HL-60 (cell line): ENCODE measurements around the gene VAX1.
"Not testable (repeated sequence)": the region's sequence is repeated elsewhere in the genome, so short reads cannot be mapped to it uniquely, and the experiment has no call there.

ENCODE experiments used
- DNase-seq, 2 experiments: peaks; one replicate each; pipeline ENCODE4 v3.0.0-alpha.2; 2010 to 2020; ENCODE audit warnings: low read depth in 1 of 2, low spot score in 1 of 2
- H3K27ac ChIP-seq: fragments of 250-450 bp; sonication (Bioruptor Pico); replicated peaks from 2 replicates; pipeline ENCODE4 v1.5.1; 2020; ENCODE audit warnings: mild to moderate bottlenecking, moderate library complexity
- H3K27me3 ChIP-seq: fragments of 250-450 bp; sonication (Bioruptor Pico); 2 replicates; pipeline ENCODE4 v1.5.1; 2021; ENCODE audit warnings: mild to moderate bottlenecking, moderate library complexity; ENCODE audit not compliant: insufficient read depth, poor library complexity, severe bottlenecking
- H3K4me3 ChIP-seq: replicated peaks from 2 replicates; pipeline ENCODE4 v1.5.1; 2011; ENCODE audit warnings: mild to moderate bottlenecking, control low read depth, low read length; ENCODE audit not compliant: insufficient read depth
- CTCF ChIP-seq: IDR thresholded peaks from one replicate; pipeline ENCODE4 v1.5.1; 2011; ENCODE audit warnings: low read length, control low read depth, inconsistent platforms; ENCODE audit not compliant: insufficient read depth
- GABPA ChIP-seq: IDR thresholded peaks from 2 replicates; pipeline ENCODE4 v1.6.1; 2012; ENCODE audit warnings: low read depth
- POLR2AphosphoS5 ChIP-seq: IDR thresholded peaks from 2 replicates; pipeline ENCODE4 v1.6.1; 2012; ENCODE audit warnings: low read depth
- REST ChIP-seq: IDR thresholded peaks from 2 replicates; pipeline ENCODE4 v1.6.1; 2012; ENCODE audit warnings: low read depth; ENCODE audit not compliant: insufficient replicate concordance
- SPI1 ChIP-seq: IDR thresholded peaks from 2 replicates; pipeline ENCODE4 v1.6.1; 2012; ENCODE audit warnings: low read depth, mild to moderate bottlenecking, borderline replicate concordance

The VAX1 gene

GRCh38 chr10:117092386-117092785 is 45.7 kb downstream of the VAX1 start:
- H3K27me3 ChIP-seq = no peaks in the 10 kb centered on the region
- TF ChIP-seq GABPA = no peak
- no peak for TF ChIP-seq CTCF
- TF ChIP-seq SPI1 = no peak
- no peak for TF ChIP-seq POLR2AphosphoS5
- TF ChIP-seq REST = no peak

GRCh38 chr10:117090834-117091233 is 47.2 kb downstream of the VAX1 start:
- TF ChIP-seq CTCF = no peak
- TF ChIP-seq POLR2AphosphoS5 = no peak
- no peak for TF ChIP-seq SPI1
- no peak for TF ChIP-seq GABPA
- no peak for TF ChIP-seq REST
- no peaks in the 10 kb centered on the region for H3K27me3 ChIP-seq
- no peak overlapping the region for H3K4me3 ChIP-seq
- DNase-seq = no peak
- H3K27ac ChIP-seq = no peak overlapping the region

More at GRCh38 chr10:117092386-117092785, 45.7 kb downstream of the VAX1 start:
- H3K27ac ChIP-seq = no peak overlapping the region
- no peak for DNase-seq
- no peak overlapping the region for H3K4me3 ChIP-seq

GRCh38 chr10:117087521-117087920 is 50.5 kb downstream of the VAX1 start:
- no peaks in the 10 kb centered on the region for H3K27me3 ChIP-seq
- TF ChIP-seq GABPA = no peak
- TF ChIP-seq SPI1 = no peak
- H3K27ac ChIP-seq = no peak overlapping the region
- H3K4me3 ChIP-seq = no peak overlapping the region
- DNase-seq = no peak

GRCh38 chr10:117086546-117086945 is 51.5 kb downstream of the VAX1 start:
- Histone ChIP-seq H3K4me3 (no peak overlapping the region), H3K27me3 (no peaks in the 10 kb centered on the region), H3K27ac (no peak overlapping the region)
- no peak for TF ChIP-seq CTCF
- TF ChIP-seq REST = no peak
- no peak for TF ChIP-seq GABPA
- TF ChIP-seq SPI1 = no peak
- TF ChIP-seq POLR2AphosphoS5 = no peak
- DNase-seq = no peak

GRCh38 chr10:117084421-117085246 is 53.4 kb downstream of the VAX1 start:
- H3K4me3 ChIP-seq, DNase-seq, H3K27me3 ChIP-seq, H3K27ac ChIP-seq: not testable (repeated sequence)
